BLaER1 (cell line): ENCODE measurements around the gene ITGB3.
A peak's percentile ranks its signal among the peaks of the same experiment; 100 is the strongest.

Experiments
- H3K27ac ChIP-seq: shearing (Covaris generic); formaldehyde crosslinking; 2 replicates; pipeline ENCODE4 v1.8.1; 2022
- H3K27me3 ChIP-seq: shearing (Covaris generic); formaldehyde crosslinking; 2 replicates; pipeline ENCODE4 v1.8.1; 2022
- H3K36me3 ChIP-seq: shearing (Covaris generic); formaldehyde crosslinking; 2 replicates; pipeline ENCODE4 v1.8.1; 2022
- H3K4me1 ChIP-seq: shearing (Covaris generic); formaldehyde crosslinking; 2 replicates; pipeline ENCODE4 v1.8.1; 2022
- H3K4me2 ChIP-seq: shearing (Covaris generic); formaldehyde crosslinking; 2 replicates; pipeline ENCODE4 v1.8.1; 2022
- H3K4me3 ChIP-seq: shearing (Covaris generic); formaldehyde crosslinking; 2 replicates; pipeline ENCODE4 v1.8.1; 2022
- H3K9ac ChIP-seq: shearing (Covaris generic); formaldehyde crosslinking; 2 replicates; pipeline ENCODE4 v1.8.1; 2022
- H3K9me3 ChIP-seq: shearing (Covaris generic); formaldehyde crosslinking; 2 replicates; pipeline ENCODE4 v1.8.1; 2022
- H4K20me1 ChIP-seq: shearing (Covaris generic); formaldehyde crosslinking; 2 replicates; pipeline ENCODE4 v1.8.1; 2022
- Cebpa-rat ChIP-seq: shearing (Covaris generic); IDR thresholded peaks from 2 replicates; pipeline ENCODE4 v1.8.1; 2022

Gene ITGB3

DNA sequence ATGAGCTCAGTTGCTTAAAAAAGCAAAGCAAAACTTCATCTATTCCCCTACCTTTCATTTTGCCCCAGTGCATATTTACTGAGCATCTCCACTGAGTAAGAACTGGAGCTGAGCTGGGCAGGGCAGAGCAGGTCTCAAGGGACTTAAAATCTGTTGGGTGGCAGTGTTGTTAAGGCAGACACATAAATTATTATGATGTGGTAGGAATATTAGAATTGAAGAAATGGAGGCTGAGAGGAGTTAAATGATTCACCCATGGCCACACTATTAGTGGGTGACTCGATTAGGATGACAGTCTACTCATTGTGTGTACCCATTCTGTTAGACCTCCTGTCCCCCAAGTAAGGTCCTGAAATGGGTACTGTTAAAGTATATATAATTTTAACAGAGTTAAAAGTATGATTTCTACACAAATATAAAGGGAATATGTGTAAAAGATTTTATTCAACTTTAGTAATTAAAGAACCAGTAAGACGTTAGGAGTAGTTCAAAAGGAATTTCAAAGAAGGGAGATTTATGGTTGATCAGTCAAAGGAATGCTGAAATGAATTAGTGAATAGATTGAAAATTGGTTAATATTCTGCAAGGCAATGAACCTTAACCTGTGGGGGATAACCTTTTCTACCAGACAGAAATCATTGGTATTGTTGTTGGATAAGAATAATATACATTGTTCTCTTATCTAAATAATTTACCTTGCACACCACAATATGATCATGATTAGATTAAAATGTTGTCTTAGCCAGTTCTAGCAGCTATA, 17.5 kb downstream of the ITGB3 start:
- Histone ChIP-seq H3K9me3 (peaks cover 21% of the 10 kb centered on the region), H4K20me1 (no peaks in the 10 kb centered on the region), H3K27me3 (no peaks in the 10 kb centered on the region), H3K4me1 (peaks cover 32% of the 10 kb centered on the region), H3K27ac (no peak overlapping the region), H3K9ac (no peak overlapping the region), H3K4me2 (no peak overlapping the region), H3K36me3 (no peaks in the 10 kb centered on the region), H3K4me3 (no peak overlapping the region)
- no peak for TF ChIP-seq Cebpa-rat

- H3K36me3 ChIP-seq, result no peaks in the 10 kb centered on the region
- H3K9me3 ChIP-seq, result peaks cover 21% of the 10 kb centered on the region
- H3K4me1 ChIP-seq, result peaks cover 45% of the 10 kb centered on the region
- no peak overlapping the region for H3K4me2 ChIP-seq
- no peak for TF ChIP-seq Cebpa-rat
- no peaks in the 10 kb centered on the region for H4K20me1 ChIP-seq
- no peak overlapping the region for H3K27ac ChIP-seq
- no peak overlapping the region for H3K4me3 ChIP-seq
- no peaks in the 10 kb centered on the region for H3K27me3 ChIP-seq
- no peak overlapping the region for H3K9ac ChIP-seq
These were observed 18.9 kb downstream of the ITGB3 start for GRCh38 chr17:47272491-47272890.

DNA sequence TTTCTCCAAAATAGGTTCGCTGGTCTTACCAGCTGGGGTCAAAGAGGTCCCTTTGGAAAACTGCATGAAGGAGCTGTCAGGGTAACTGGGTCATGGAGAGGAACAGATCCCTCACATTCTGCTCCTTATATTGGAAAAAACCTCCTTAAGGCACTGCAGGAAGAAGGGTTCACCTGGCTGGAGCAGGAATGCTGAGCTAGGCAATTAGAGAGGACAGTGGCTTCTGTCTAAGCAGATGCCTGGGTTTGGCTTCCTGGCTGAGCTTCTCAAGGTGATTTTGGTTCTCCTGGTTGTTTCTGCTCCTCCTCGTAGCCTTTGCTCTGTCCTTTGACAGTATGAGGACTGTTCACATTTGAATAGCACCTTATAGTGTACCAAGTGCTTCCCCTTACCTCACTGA, 19.6 kb downstream of the ITGB3 start:
- no peaks in the 10 kb centered on the region for H4K20me1 ChIP-seq
- TF ChIP-seq Cebpa-rat, result no peak
- no peaks in the 10 kb centered on the region for H3K27me3 ChIP-seq
- H3K4me2 ChIP-seq, result no peak overlapping the region
- peaks cover 15% of the 10 kb centered on the region for H3K9me3 ChIP-seq
- no peak overlapping the region for H3K4me3 ChIP-seq
- peaks cover 53% of the 10 kb centered on the region for H3K4me1 ChIP-seq
- no peak overlapping the region for H3K27ac ChIP-seq
- no peaks in the 10 kb centered on the region for H3K36me3 ChIP-seq
- no peak overlapping the region for H3K9ac ChIP-seq

- Histone ChIP-seq H3K36me3 (no peaks in the 10 kb centered on the region), H3K27ac (no peak overlapping the region), H3K9me3 (peaks cover 3% of the 10 kb centered on the region), H4K20me1 (no peaks in the 10 kb centered on the region), H3K4me2 (peak overlapping the region; percentile 83), H3K4me1 (peaks cover 65% of the 10 kb centered on the region), H3K9ac (no peak overlapping the region), H3K27me3 (no peaks in the 10 kb centered on the region), H3K4me3 (no peak overlapping the region)
- no peak for TF ChIP-seq Cebpa-rat
These were observed 20.9 kb downstream of the ITGB3 start for GRCh38 chr17:47274319-47275069.

GRCh38 chr17:47275245-47275984, 21.8 kb downstream of the ITGB3 start:
- Histone ChIP-seq H3K36me3 (no peaks in the 10 kb centered on the region), H3K27ac (peak overlapping the region; percentile 36), H3K4me1 (peaks cover 74% of the 10 kb centered on the region), H3K4me2 (peak overlapping the region; percentile 83), H4K20me1 (no peaks in the 10 kb centered on the region), H3K4me3 (no peak overlapping the region), H3K27me3 (no peaks in the 10 kb centered on the region), H3K9ac (no peak overlapping the region), H3K9me3 (no peaks in the 10 kb centered on the region)
- no peak for TF ChIP-seq Cebpa-rat

DNA sequence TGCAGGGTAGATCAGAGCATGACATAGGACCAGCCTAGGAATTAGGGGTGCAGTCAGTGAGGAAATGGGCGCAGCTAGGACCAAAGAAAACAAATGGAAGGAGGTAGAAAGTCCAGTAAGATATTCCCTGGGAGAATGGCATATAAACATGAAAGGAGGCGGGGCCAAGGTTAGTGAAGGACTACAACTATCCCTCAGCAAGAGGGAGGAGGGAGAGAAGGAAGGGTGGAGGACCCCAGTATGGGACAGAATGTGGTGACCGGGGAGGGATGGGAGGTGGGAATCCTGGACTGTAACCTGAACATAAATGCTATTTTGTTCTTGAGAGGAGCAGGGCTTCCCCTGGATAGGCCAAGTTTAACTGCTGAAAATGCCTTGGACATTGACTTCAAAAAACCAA, 22.8 kb downstream of the ITGB3 start:
- H3K9me3 ChIP-seq, result no peaks in the 10 kb centered on the region
- H3K27ac ChIP-seq, result peak overlapping the region; percentile 36
- no peaks in the 10 kb centered on the region for H4K20me1 ChIP-seq
- H3K4me1 ChIP-seq, result peaks cover 80% of the 10 kb centered on the region
- H3K4me3 ChIP-seq, result no peak overlapping the region
- TF ChIP-seq Cebpa-rat, result no peak
- H3K9ac ChIP-seq, result no peak overlapping the region
- no peaks in the 10 kb centered on the region for H3K27me3 ChIP-seq
- H3K4me2 ChIP-seq, result peak overlapping the region; percentile 83
- H3K36me3 ChIP-seq, result no peaks in the 10 kb centered on the region

DNA sequence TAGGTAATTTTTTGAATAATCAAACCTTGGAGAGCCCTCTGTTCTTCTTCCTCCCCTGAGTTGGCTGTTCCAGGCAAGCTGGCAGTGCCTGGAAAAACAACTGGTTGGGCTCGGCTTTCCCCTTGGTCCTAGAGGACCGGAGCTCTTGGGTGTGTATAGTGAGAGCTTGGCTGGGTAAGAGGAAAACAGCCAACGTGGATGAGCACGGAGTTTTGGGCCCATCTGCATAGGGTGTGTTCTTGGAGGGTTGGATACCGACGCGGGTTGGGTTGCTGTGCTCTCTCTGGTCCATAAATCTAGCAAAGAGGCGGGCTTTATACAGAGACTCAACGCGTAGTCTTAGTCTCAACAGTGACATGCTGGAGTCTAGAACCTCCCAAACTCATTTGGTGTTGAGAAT, 23.2 kb downstream of the ITGB3 start:
- no peak for TF ChIP-seq Cebpa-rat
- Histone ChIP-seq H3K4me2 (peak overlapping the region; percentile 83), H3K27me3 (no peaks in the 10 kb centered on the region), H3K4me3 (no peak overlapping the region), H3K4me1 (peaks cover 84% of the 10 kb centered on the region), H4K20me1 (no peaks in the 10 kb centered on the region), H3K9ac (no peak overlapping the region), H3K27ac (no peak overlapping the region; the same call in 1 of the 2 replicates), H3K36me3 (no peaks in the 10 kb centered on the region), H3K9me3 (no peaks in the 10 kb centered on the region)

GRCh38 chr17:47277921-47278320, 24.3 kb downstream of the ITGB3 start:
- H3K9ac ChIP-seq, result no peak overlapping the region
- H3K4me2 ChIP-seq, result peak overlapping the region; percentile 83
- peaks cover 92% of the 10 kb centered on the region for H3K4me1 ChIP-seq
- H3K9me3 ChIP-seq, result no peaks in the 10 kb centered on the region
- H4K20me1 ChIP-seq, result no peaks in the 10 kb centered on the region
- no peaks in the 10 kb centered on the region for H3K27me3 ChIP-seq
- H3K27ac ChIP-seq, result peak overlapping the region; percentile 68
- no peak for TF ChIP-seq Cebpa-rat
- no peak overlapping the region for H3K4me3 ChIP-seq
- no peaks in the 10 kb centered on the region for H3K36me3 ChIP-seq

DNA sequence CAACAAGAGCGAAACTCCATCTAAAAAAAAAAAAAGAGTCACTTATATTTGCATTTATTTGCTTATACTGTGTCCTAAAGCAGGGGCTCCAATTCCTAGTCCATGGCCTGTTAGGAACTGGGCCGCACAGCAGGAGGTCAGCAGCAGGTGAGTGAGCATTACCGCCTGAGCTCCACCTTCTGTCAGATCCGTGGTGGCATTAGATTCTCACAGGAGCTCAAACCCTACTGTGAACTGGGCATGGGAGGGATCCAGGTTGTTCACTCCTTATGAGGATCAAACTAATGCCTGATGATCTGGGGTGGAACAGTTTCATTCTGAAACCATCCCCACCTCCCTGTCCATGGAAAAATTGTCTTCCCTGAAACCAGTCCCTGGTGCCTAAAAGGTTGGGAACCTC, 24.9 kb downstream of the ITGB3 start:
- H3K4me1 ChIP-seq, result peaks cover 97% of the 10 kb centered on the region
- TF ChIP-seq Cebpa-rat, result no peak
- no peak overlapping the region for H3K9ac ChIP-seq
- H3K4me2 ChIP-seq, result peak overlapping the region; percentile 83
- H3K27me3 ChIP-seq, result no peaks in the 10 kb centered on the region
- H4K20me1 ChIP-seq, result no peaks in the 10 kb centered on the region
- peak overlapping the region; percentile 68 for H3K27ac ChIP-seq
- H3K9me3 ChIP-seq, result no peaks in the 10 kb centered on the region
- H3K4me3 ChIP-seq, result 0 out of 2 replicates have a peak overlapping the region, but pooled peaks have one; percentile 22
- no peaks in the 10 kb centered on the region for H3K36me3 ChIP-seq
